ENCODE data around the gene IGLL5. TPM values are rescaled to one million over a fixed set of nuclear protein-coding genes. Genes with fewer than 3 reads are reported as not detected.

The IGLL5 gene
- total RNA-seq, 1 donor from 2014 or later: not detected

DNA sequence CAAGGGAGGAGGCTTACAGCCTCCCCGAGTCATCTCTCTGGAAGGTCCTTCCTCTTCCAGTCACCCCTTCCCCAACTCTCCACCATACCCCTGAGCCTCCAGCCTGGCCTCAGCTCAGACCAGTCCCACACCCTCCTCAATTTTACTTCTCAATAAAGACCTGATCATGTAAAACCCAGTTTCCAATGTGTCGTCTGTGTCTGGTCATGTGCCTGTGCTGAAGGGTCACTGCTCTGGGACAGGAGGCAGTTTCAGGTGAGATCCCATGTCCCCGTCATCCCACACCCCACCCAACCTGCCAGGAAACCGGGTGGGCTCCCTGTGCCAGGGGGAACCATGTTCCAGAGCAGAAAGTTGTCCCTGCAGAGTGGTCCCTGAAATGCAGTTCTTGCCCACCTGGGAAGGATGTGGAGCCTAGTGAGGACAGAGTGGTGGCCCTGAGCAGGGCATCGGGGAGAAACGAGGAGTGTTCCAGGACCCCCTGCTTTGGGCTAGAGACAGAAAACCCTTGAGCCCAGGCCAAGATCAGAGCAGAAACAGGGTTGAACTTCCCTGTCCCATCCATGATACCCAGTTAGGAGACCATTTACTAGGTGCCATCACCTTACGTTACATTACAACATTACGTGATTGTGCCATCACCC lies 19.4 kb downstream of the IGLL5 start:
- no peak overlapping the region for H3K27ac Mint-ChIP-seq
- no peaks in the 10 kb centered on the region for H3K4me1 Mint-ChIP-seq (ENCODE audit: unreplicated experiment)
- H3K4me3 Mint-ChIP-seq: no peak overlapping the region
- TF ChIP-seq, protein P1, sequence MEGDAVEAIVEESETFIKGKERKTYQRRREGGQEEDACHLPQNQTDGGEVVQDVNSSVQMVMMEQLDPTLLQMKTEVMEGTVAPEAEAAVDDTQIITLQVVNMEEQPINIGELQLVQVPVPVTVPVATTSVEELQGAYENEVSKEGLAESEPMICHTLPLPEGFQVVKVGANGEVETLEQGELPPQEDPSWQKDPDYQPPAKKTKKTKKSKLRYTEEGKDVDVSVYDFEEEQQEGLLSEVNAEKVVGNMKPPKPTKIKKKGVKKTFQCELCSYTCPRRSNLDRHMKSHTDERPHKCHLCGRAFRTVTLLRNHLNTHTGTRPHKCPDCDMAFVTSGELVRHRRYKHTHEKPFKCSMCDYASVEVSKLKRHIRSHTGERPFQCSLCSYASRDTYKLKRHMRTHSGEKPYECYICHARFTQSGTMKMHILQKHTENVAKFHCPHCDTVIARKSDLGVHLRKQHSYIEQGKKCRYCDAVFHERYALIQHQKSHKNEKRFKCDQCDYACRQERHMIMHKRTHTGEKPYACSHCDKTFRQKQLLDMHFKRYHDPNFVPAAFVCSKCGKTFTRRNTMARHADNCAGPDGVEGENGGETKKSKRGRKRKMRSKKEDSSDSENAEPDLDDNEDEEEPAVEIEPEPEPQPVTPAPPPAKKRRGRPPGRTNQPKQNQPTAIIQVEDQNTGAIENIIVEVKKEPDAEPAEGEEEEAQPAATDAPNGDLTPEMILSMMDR (conservative IDR thresholded peaks at IDR 0.05): no peak
- no peak for DNase-seq (ENCODE audit: extremely low spot score, unreplicated experiment)
- H3K36me3 Mint-ChIP-seq: no peaks in the 10 kb centered on the region
- peaks cover 48% of the 10 kb centered on the region for H3K27me3 Mint-ChIP-seq
- H3K9me3 Mint-ChIP-seq: no peaks in the 10 kb centered on the region

GRCh38 chr22:22907551-22908494 lies 20.2 kb downstream of the IGLL5 start:
- H3K27ac Mint-ChIP-seq: no peak overlapping the region
- H3K9me3 Mint-ChIP-seq: no peaks in the 10 kb centered on the region
- TF ChIP-seq, protein P1 (conservative IDR thresholded peaks at IDR 0.05): no peak
- H3K4me1 Mint-ChIP-seq (ENCODE audit: unreplicated experiment): no peaks in the 10 kb centered on the region
- H3K27me3 Mint-ChIP-seq: peaks cover 51% of the 10 kb centered on the region
- H3K36me3 Mint-ChIP-seq: no peaks in the 10 kb centered on the region
- no peak overlapping the region for H3K4me3 Mint-ChIP-seq
- no peak for DNase-seq (ENCODE audit: extremely low spot score, unreplicated experiment)

- TF ChIP-seq, protein P1 (conservative IDR thresholded peaks at IDR 0.05): no peak
- Mint-ChIP-seq H3K27ac (no peak overlapping the region), H3K9me3 (no peaks in the 10 kb centered on the region), H3K36me3 (no peaks in the 10 kb centered on the region), H3K4me3 (no peak overlapping the region), H3K4me1 (ENCODE audit: unreplicated experiment) (no peaks in the 10 kb centered on the region), H3K27me3 (peaks cover 48% of the 10 kb centered on the region)
- DNase-seq (ENCODE audit: extremely low spot score, unreplicated experiment): no peak
These were observed 20.9 kb downstream of the IGLL5 start for GRCh38 chr22:22908495-22908861.

DNA sequence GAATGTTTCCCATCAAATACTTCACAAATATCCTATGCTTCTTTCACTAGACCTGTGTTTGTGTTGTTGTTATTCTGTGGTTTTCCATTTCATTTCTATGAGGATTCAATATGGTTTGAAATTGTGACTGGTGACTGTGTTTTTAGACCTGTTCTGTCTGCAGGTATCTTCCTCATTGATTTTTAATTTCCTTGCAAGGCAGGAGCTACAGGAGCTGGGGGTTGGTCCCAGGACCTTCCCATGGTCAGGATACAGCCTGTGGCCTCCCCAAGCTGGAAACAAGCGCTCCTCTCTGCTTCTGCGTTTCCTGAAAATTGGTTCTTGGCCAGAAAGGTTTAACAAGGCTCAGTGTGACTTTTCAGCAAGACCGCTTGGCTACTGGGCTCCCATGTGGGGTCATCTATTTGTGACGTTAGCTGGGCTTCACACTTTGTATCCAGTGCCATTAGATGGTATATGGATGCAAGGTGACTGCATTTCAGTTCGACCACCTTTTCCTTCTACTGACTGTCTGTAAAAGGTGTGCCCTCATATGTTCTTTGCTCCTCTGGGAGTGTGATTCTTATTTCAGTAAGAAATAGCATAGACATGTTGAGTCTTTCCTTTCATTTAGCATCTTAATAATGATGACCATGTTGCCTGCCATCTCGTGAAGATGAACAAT lies 21.5 kb downstream of the IGLL5 start:
- no peaks in the 10 kb centered on the region for H3K9me3 Mint-ChIP-seq
- TF ChIP-seq, protein P1 (conservative IDR thresholded peaks at IDR 0.05): no peak
- H3K27me3 Mint-ChIP-seq: peaks cover 49% of the 10 kb centered on the region
- no peak overlapping the region for H3K27ac Mint-ChIP-seq
- DNase-seq (ENCODE audit: extremely low spot score, unreplicated experiment): no peak
- no peaks in the 10 kb centered on the region for H3K4me1 Mint-ChIP-seq (ENCODE audit: unreplicated experiment)
- H3K36me3 Mint-ChIP-seq: no peaks in the 10 kb centered on the region
- H3K4me3 Mint-ChIP-seq: no peak overlapping the region

- TF ChIP-seq, protein P1 (conservative IDR thresholded peaks at IDR 0.05): no peak
- Mint-ChIP-seq H3K9me3 (no peaks in the 10 kb centered on the region), H3K4me3 (no peak overlapping the region), H3K36me3 (no peaks in the 10 kb centered on the region), H3K4me1 (ENCODE audit: unreplicated experiment) (no peaks in the 10 kb centered on the region), H3K27ac (no peak overlapping the region), H3K27me3 (peaks cover 53% of the 10 kb centered on the region)
- DNase-seq (ENCODE audit: extremely low spot score, unreplicated experiment): no peak
These were observed 22.1 kb downstream of the IGLL5 start for GRCh38 chr22:22909605-22910271.

Data from type B pancreatic cell (in vitro differentiated cells).